Stimulated activated naive CD4-positive, alpha-beta T cell treated with Interleukin-2 at 50 U/mL for 16 hours (primary cell): Measurements from ENCODE around the gene ZYG11B.
A peak's percentile ranks its signal among the peaks of the same experiment; 100 is the strongest.
"Not testable (repeated sequence)": the region's sequence is repeated elsewhere in the genome, so short reads cannot be mapped to it uniquely, and the experiment has no call there.

Source experiments
- DNase-seq: peaks from one replicate; lab custom pipeline; 2025; lab: John Stamatoyannopoulos, UW

ZYG11B gene

GRCh38 chr1:52756020-52756419, 29.8 kb downstream of the ZYG11B start:
- DNase-seq: no peak

GRCh38 chr1:52759908-52760307, 33.7 kb downstream of the ZYG11B start:
- no peak for DNase-seq

- DNase-seq: no peak
Observed at GRCh38 chr1:52767596-52768280, 41.5 kb downstream of the ZYG11B start.

GRCh38 chr1:52769346-52770033, 43.2 kb downstream of the ZYG11B start:
- DNase-seq: no peak

- DNase-seq: no peak
Observed at GRCh38 chr1:52771384-52771783, 45.1 kb downstream of the ZYG11B start.

GRCh38 chr1:52786148-52786547, 59.9 kb downstream of the ZYG11B start:
- DNase-seq: no peak

GRCh38 chr1:52790429-52790828, 64.2 kb downstream of the ZYG11B start:
- not testable (repeated sequence) for DNase-seq

- DNase-seq: no peak
Observed at GRCh38 chr1:52792036-52792435, 65.8 kb downstream of the ZYG11B start.

GRCh38 chr1:52793717-52794116, 67.5 kb downstream of the ZYG11B start:
- DNase-seq: not testable (repeated sequence)

- DNase-seq: no peak
Observed at GRCh38 chr1:52795464-52795863, 69.2 kb downstream of the ZYG11B start.

- DNase-seq: no peak
Observed at GRCh38 chr1:52798331-52798730, 72.1 kb downstream of the ZYG11B start.

- DNase-seq: no peak
Observed at GRCh38 chr1:52801011-52801410, 74.8 kb downstream of the ZYG11B start.

- DNase-seq: not testable (repeated sequence)
Observed at GRCh38 chr1:52804083-52804482, 77.8 kb downstream of the ZYG11B start.

GRCh38 chr1:52814465-52814864, 88.2 kb downstream of the ZYG11B start:
- DNase-seq: no peak

GRCh38 chr1:52820830-52821229, 94.6 kb downstream of the ZYG11B start:
- DNase-seq: not testable (repeated sequence)

GRCh38 chr1:52825868-52826267, 99.6 kb downstream of the ZYG11B start:
- no peak for DNase-seq

GRCh38 chr1:52834798-52835197, 108.5 kb downstream of the ZYG11B start:
- no peak for DNase-seq

- DNase-seq: no peak
Observed at GRCh38 chr1:52836035-52836434, 109.8 kb downstream of the ZYG11B start.

- not testable (repeated sequence) for DNase-seq
Observed at GRCh38 chr1:52839175-52839574, 112.9 kb downstream of the ZYG11B start.

GRCh38 chr1:52842643-52843310, 116.5 kb downstream of the ZYG11B start, which contains the start of gene ZYG11A:
TSS of gene ZYG11A (plus strand) at chr1:52842760. CDS start at chr1:52842884, 124 bp downstream.
- peak; percentile 68 for DNase-seq

- DNase-seq: not testable (repeated sequence)
Observed at GRCh38 chr1:52845119-52845518, 118.9 kb downstream of the ZYG11B start.

- DNase-seq: no peak
Observed at GRCh38 chr1:52848423-52848822, 122.2 kb downstream of the ZYG11B start.

GRCh38 chr1:52850951-52851350, 124.7 kb downstream of the ZYG11B start:
- no peak for DNase-seq
